GM23248 (cell line): ENCODE measurements around the gene NPC1. TPM values are rescaled to one million over a fixed set of nuclear protein-coding genes. Genes with fewer than 3 reads are reported as not detected.

Experiments
- DNase-seq: peaks from one replicate; pipeline ENCODE4 v3.0.0-alpha.2; 2015
- H2AFZ ChIP-seq: fragments of 200-600 bp; sonication (generic); 2 replicates; pipeline ENCODE4 v1.6.1; 2016; ENCODE audit warnings: antibody characterized with exemption
- H3F3A ChIP-seq: fragments of 200-600 bp; sonication (generic); 2 replicates; pipeline ENCODE4 v1.6.1; 2016; ENCODE audit warnings: mild to moderate bottlenecking, antibody characterized with exemption, mixed run types; ENCODE audit not compliant: insufficient read depth
- H3K27ac ChIP-seq: fragments of 200-600 bp; sonication (generic); 2 replicates; pipeline ENCODE4 v1.5.1; 2016; ENCODE audit warnings: mild to moderate bottlenecking
- H3K27me3 ChIP-seq: fragments of 200-600 bp; sonication (generic); replicated peaks from 2 replicates; pipeline ENCODE4 v1.6.1; 2016; ENCODE audit warnings: mild to moderate bottlenecking; ENCODE audit not compliant: insufficient read depth
- H3K36me3 ChIP-seq: fragments of 200-600 bp; sonication (generic); 2 replicates; pipeline ENCODE4 v1.6.1; 2016; ENCODE audit warnings: low read depth, mild to moderate bottlenecking
- H3K4me1 ChIP-seq: fragments of 200-600 bp; sonication (generic); 2 replicates; pipeline ENCODE4 v1.6.1; 2016; ENCODE audit warnings: mild to moderate bottlenecking; ENCODE audit not compliant: insufficient read depth
- H3K4me2 ChIP-seq: fragments of 200-600 bp; sonication (generic); one replicate; pipeline ENCODE4 v1.6.1; 2016; ENCODE audit warnings: mild to moderate bottlenecking; ENCODE audit not compliant: unreplicated experiment
- H3K4me3 ChIP-seq: fragments of 200-600 bp; sonication (generic); 2 replicates; pipeline ENCODE4 v1.5.1; 2016; ENCODE audit warnings: mild to moderate bottlenecking
- H3K79me2 ChIP-seq: fragments of 200-600 bp; sonication (generic); 2 replicates; pipeline ENCODE4 v1.6.1; 2016; ENCODE audit warnings: mild to moderate bottlenecking; ENCODE audit not compliant: insufficient read depth
- H3K9ac ChIP-seq: fragments of 200-600 bp; sonication (generic); 2 replicates; pipeline ENCODE4 v1.6.1; 2016; ENCODE audit warnings: mild to moderate bottlenecking
- H3K9me2 ChIP-seq: fragments of 200-600 bp; sonication (generic); 2 replicates; pipeline ENCODE4 v1.6.1; 2016; ENCODE audit warnings: mixed run types, mild to moderate bottlenecking, moderate library complexity; ENCODE audit not compliant: insufficient read depth
- H3K9me3 ChIP-seq: fragments of 200-600 bp; sonication (generic); one replicate; pipeline ENCODE4 v1.6.1; 2017; ENCODE audit warnings: low read depth
- H4K20me1 ChIP-seq: fragments of 200-600 bp; sonication (generic); 2 replicates; pipeline ENCODE4 v1.6.0; 2016; ENCODE audit not compliant: insufficient read depth
- EZH2 ChIP-seq: fragments of 200-600 bp; sonication (generic); IDR thresholded peaks from 2 replicates; pipeline ENCODE4 v1.6.1; 2018; ENCODE audit warnings: antibody characterized with exemption, mild to moderate bottlenecking; ENCODE audit not compliant: insufficient read depth, poor library complexity, severe bottlenecking
- EZH2phosphoT487 ChIP-seq: fragments of 200-600 bp; sonication (generic); IDR thresholded peaks from 2 replicates; pipeline ENCODE4 v1.6.1; 2018; ENCODE audit warnings: antibody characterized with exemption, moderate library complexity, mild to moderate bottlenecking, low read depth; ENCODE audit not compliant: insufficient read depth
- WGBS, 2 experiments: methylation state at CpG; one replicate each; pipeline ENCODE4 v1.1.6; 2015 to 2017; ENCODE audit warnings: low lambda C conversion rate in 2 of 2, low coverage in 1 of 2; ENCODE audit errors: missing lambda C conversion rate in 2 of 2; 5-methylcytosine and 5-hydroxymethylcytosine counted together
- in situ Hi-C: fragments of 300-500 bp; cut with MboI; formaldehyde crosslinking; loops from 2 replicates; pipeline ENCODE4 v1.15.0; 2020
- polyA plus RNA-seq: library from polyadenylated mRNA; unstranded; fragments of >200 nt; fragmentation: Nextera tagmentation; extraction: Ambion mirVana; gene quantifications from 2 replicates; pipeline ENCODE4 v1.2.1, GENCODE V29; 2016
- small RNA-seq: library from RNA; depleted of rRNA; stranded (forward); fragments of <200 nt; gene quantifications from one replicate; pipeline ENCODE3, GENCODE V24; 2014; ENCODE audit warnings: low read depth, low replicate concordance
- total RNA-seq: library from RNA; depleted of rRNA; stranded (reverse); fragments of >200 nt; shearing (Covaris generic); gene quantifications from 2 replicates; pipeline ENCODE4 v1.2.3, GENCODE V29; 2014; rRNA removed

NPC1 gene
- total and polyA plus RNA-seq, 2 experiments from 2014 or later = 28.1 to 28.7 TPM

GRCh38 chr18:23487738-23488570, 98.4 kb downstream of the NPC1 start:
- in situ Hi-C loops = no loop called here
- peak overlapping the region; percentile 50; the same call in 1 of the 2 replicates for H2AFZ ChIP-seq

GRCh38 chr18:23485386-23485785, 100.9 kb downstream of the NPC1 start:
- H3K4me1 ChIP-seq = peaks cover 5% of the 10 kb centered on the region; the same call in 1 of the 2 replicates
- no peaks in the 10 kb centered on the region for H4K20me1 ChIP-seq
- H3K27me3 ChIP-seq = no peaks in the 10 kb centered on the region
- no peak overlapping the region for H3K9ac ChIP-seq
- in situ Hi-C loops = no loop called here
- no peak overlapping the region for H2AFZ ChIP-seq
- H3K9me3 ChIP-seq = no peaks in the 10 kb centered on the region
- TF ChIP-seq EZH2phosphoT487 = no peak
- TF ChIP-seq EZH2 = no peak
- H3K4me2 ChIP-seq = no peak overlapping the region
- peaks cover 28% of the 10 kb centered on the region for H3K36me3 ChIP-seq
- peaks cover 44% of the 10 kb centered on the region for H3F3A ChIP-seq
- H3K27ac ChIP-seq = no peak overlapping the region
- H3K79me2 ChIP-seq = no peaks in the 10 kb centered on the region
- H3K9me2 ChIP-seq = no peaks in the 10 kb centered on the region
- no peak overlapping the region for H3K4me3 ChIP-seq
- WGBS, 2 experiments = 74 to 79% methylated on average over 7 of the region's 7 CpGs
- no peak for DNase-seq

More at GRCh38 chr18:23487738-23488570, 98.4 kb downstream of the NPC1 start:
- Histone ChIP-seq H3K9me3 (no peaks in the 10 kb centered on the region), H3F3A (peaks cover 24% of the 10 kb centered on the region), H3K27me3 (no peaks in the 10 kb centered on the region), H3K36me3 (peaks cover 8% of the 10 kb centered on the region), H3K9ac (no peak overlapping the region), H3K4me1 (peaks cover 5% of the 10 kb centered on the region; the same call in 1 of the 2 replicates), H4K20me1 (no peaks in the 10 kb centered on the region), H3K4me3 (no peak overlapping the region), H3K27ac (no peak overlapping the region), H3K4me2 (no peak overlapping the region), H3K9me2 (no peaks in the 10 kb centered on the region), H3K79me2 (no peaks in the 10 kb centered on the region)
- DNase-seq = peak; percentile 23
- 61 to 69% methylated on average over 14 of the region's 14 CpGs for WGBS, 2 experiments
- TF ChIP-seq EZH2phosphoT487 (no peak), EZH2 (no peak)

GRCh38 chr18:23484561-23485182, 101.6 kb downstream of the NPC1 start:
- Histone ChIP-seq H3F3A (peaks cover 49% of the 10 kb centered on the region), H3K4me2 (no peak overlapping the region), H3K27ac (no peak overlapping the region), H3K9me3 (no peaks in the 10 kb centered on the region), H3K79me2 (no peaks in the 10 kb centered on the region), H3K4me1 (peaks cover 5% of the 10 kb centered on the region; the same call in 1 of the 2 replicates), H4K20me1 (no peaks in the 10 kb centered on the region), H3K27me3 (no peaks in the 10 kb centered on the region), H3K36me3 (peaks cover 34% of the 10 kb centered on the region), H3K9ac (no peak overlapping the region), H3K9me2 (no peaks in the 10 kb centered on the region), H3K4me3 (no peak overlapping the region), H2AFZ (no peak overlapping the region)
- 77% methylated on average over 8 of the region's 8 CpGs for WGBS, 2 experiments
- in situ Hi-C loops = no loop called here
- no peak for DNase-seq
- TF ChIP-seq EZH2 = no peak
- TF ChIP-seq EZH2phosphoT487 = no peak

Small RNAs within 50 kb of the gene (small RNA-seq; reads per million reads assigned to genes)
- gene AC026634.1 (not detected), gene RF00019 (not detected)

Other genes with a start within 250 kb of the NPC1 start
- gene RIOK3, start 133.2 kb downstream of the NPC1 start, total RNA-seq = 71.7 and 89.3 TPM in 2 replicates
- gene RIOK3, start 133.2 kb downstream of the NPC1 start, polyA plus RNA-seq = 78.4 and 81.8 TPM in 2 replicates
- 13.3 and 22.8 TPM in 2 replicates for gene RMC1, start 83.0 kb downstream of the NPC1 start, total RNA-seq
- gene RMC1, start 83.0 kb downstream of the NPC1 start, polyA plus RNA-seq = 22.1 and 24.9 TPM in 2 replicates
- 8.9 and 9.2 TPM in 2 replicates for gene ANKRD29, start 76.4 kb upstream of the NPC1 start, total RNA-seq
- 8.0 and 8.9 TPM in 2 replicates for gene ANKRD29, start 76.4 kb upstream of the NPC1 start, polyA plus RNA-seq
- gene LAMA3, start 102.9 kb upstream of the NPC1 start, total RNA-seq = 1.9 and 3.5 TPM in 2 replicates
- 0.46 and 0.93 TPM in 2 replicates for gene LAMA3, start 102.9 kb upstream of the NPC1 start, polyA plus RNA-seq